GM21619 (cell line): ENCODE results near the gene ROR2.
"Not testable (repeated sequence)": the region's sequence is repeated elsewhere in the genome, so short reads cannot be mapped to it uniquely, and the experiment has no call there.

ENCODE experiments used
- ATAC-seq: cut with Tn5 transposase; IDR thresholded peaks from one replicate; pipeline ENCODE4 v1.9.1; 2021; ENCODE audit not compliant: unreplicated experiment

Gene ROR2

DNA sequence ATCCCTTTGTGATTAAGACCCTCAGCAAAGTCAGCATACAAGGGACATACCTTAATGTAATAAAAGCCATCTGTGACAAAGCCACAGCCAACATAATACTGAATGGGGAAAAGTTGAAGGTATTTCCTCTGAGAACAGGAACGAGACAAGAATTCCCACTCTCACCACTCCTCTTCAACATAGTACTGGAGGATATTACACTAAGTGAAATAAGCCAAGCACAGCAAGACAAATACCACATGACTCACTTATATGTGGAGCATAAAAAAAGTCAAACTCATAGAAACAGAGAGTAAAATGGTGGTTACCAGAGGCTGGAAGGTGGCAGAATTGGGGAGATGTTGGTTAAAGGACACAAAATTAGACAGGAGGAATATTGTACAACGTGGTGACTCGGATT, 408.3 kb downstream of the ROR2 start:
- ATAC-seq, result no peak

GRCh38 chr9:91540506-91540905, 409.5 kb downstream of the ROR2 start:
- not testable (repeated sequence) for ATAC-seq

GRCh38 chr9:91536211-91536691, 413.8 kb downstream of the ROR2 start:
- no peak for ATAC-seq

DNA sequence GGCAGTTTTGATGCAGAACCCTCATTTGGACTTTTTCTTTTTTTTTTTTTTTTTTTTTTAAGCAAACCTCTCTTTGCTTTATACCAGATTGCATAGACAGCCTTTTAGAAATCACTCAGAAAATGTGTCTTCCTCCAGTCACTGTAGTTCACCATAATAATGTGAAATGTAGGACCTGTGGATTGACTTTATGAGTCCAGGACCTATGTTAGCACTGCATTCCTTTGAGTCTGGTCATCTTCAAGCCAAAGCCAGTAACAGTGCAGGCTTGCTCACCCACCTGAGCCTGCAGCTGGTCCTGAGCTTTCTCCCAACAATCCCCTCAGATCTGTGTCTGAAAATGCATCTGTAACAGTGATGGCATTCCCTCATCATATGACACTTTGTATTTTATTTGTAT, 415.7 kb downstream of the ROR2 start:
- ATAC-seq, result no peak

- no peak for ATAC-seq
Measured at GRCh38 chr9:91533382-91533781, 416.6 kb downstream of the ROR2 start.

- ATAC-seq, result no peak
Measured at GRCh38 chr9:91532325-91532724, 417.7 kb downstream of the ROR2 start.

- ATAC-seq, result no peak
Measured at GRCh38 chr9:91530829-91531228, 419.2 kb downstream of the ROR2 start.

- ATAC-seq, result no peak
Measured at GRCh38 chr9:91522481-91522880, 427.5 kb downstream of the ROR2 start.

- ATAC-seq, result no peak
Measured at GRCh38 chr9:91519520-91520277, 430.3 kb downstream of the ROR2 start.

- no peak for ATAC-seq
Measured at GRCh38 chr9:91518462-91518861, 431.6 kb downstream of the ROR2 start.

DNA sequence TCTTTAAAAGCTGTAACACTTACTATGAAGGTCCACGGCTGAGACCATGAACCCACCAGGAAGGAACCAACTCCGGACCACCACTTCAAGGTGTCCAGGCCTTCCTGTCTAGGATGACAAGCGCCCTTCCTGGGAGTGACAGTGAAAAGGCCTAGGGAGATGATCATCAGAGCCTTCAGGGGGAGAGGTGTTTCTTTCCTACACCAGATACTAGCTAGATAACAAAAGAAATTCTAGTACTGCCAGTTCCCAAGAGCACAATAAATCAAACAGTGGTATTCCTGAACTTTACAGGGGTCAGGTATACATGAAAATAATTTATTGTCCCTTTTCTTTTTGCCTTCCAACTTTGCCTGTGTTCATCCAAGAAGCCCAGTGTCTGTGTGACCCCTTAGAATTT, 432.2 kb downstream of the ROR2 start:
- no peak for ATAC-seq

DNA sequence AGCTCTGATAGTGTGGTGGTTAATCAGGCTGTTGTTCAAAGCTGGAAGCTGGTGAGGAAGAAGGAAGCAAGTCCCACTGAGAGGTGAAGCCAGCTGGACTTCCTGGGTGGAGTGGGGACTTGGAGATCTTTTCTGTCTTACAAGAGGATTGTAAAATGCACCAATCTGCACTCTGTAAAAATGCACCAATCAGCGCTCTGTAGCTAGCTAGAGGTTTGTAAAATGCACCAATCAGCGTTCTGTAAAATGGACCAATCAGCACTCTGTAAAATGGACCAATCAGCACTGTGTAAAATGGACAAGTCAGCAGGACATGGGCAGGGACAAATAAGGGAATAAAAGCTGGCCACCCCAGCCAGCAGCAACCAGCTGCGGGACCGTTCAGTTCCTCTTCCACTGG, 432.7 kb downstream of the ROR2 start:
- ATAC-seq, result not testable (repeated sequence)

- no peak for ATAC-seq
Measured at GRCh38 chr9:91516777-91517176, 433.3 kb downstream of the ROR2 start.

- no peak for ATAC-seq
Measured at GRCh38 chr9:91516081-91516480, 433.9 kb downstream of the ROR2 start.

DNA sequence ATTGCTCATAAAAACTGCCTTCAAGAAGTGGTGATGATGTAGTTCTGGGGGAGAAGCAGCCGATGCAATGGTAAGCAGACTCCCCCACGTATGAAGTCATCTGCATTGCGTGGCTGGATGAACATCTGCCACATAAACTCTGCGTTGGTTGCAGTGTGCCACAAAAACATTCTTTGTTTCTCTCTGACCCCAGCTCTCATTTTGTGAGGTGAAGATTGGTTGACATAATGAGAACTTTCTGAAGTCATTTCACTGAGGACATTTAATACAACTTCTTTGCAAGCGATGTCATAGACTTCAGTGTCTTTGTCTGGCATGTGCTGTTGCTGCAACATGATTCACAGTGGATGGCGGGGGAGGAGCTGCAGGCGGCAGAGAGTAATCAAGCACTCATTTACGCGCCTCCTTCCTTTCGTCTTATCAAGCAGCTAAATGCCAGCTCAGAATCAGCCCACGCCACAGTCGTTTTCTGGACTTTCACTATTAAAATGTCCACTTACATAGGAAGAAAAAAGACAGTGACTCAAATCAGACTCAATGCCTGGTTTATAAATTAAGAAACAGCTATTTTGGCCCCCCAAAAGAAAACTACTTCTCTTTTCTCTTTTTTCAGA, 434.8 kb downstream of the ROR2 start:
- peak; percentile 67 for ATAC-seq
